SK-N-MC (cell line): ENCODE data around the gene CLEC5A.

Experiments
- EZH2 ChIP-seq: fragments of 200-600 bp; sonication (generic); IDR thresholded peaks from one replicate; pipeline ENCODE4 v1.6.1; 2017; ENCODE audit warnings: antibody characterized with exemption
- POLR2AphosphoS5 ChIP-seq: IDR thresholded peaks from 2 replicates; pipeline ENCODE4 v1.6.1; 2012; ENCODE audit warnings: mild to moderate bottlenecking, low read depth, low read length, borderline replicate concordance

DNA sequence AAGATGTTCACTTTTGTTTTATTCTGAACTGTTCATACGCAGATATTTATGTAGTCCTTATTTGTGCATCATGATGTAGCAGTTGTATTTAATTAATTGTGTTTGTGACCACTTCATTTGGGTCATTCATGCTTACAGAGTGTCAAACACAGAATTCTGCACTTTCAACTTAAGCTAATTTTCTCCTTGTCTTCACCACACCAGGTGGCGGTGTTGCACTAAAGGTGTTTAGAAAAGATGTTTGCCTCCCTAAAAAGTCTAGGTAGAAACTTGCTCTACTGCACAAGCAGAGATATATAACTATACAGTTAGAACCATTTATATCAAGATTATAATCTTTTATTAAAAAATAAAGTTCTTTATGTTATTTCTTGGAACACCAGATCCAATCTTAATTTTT lies 28.1 kb upstream of the CLEC5A start:
- TF ChIP-seq EZH2 (no peak), POLR2AphosphoS5 (no peak)
